ENCODE measurements around the gene SMARCD2.
A peak's percentile ranks its signal among the peaks of the same experiment; 100 is the strongest.
"Not testable (repeated sequence)": the region's sequence is repeated elsewhere in the genome, so short reads cannot be mapped to it uniquely, and the experiment has no call there.

The SMARCD2 gene

GRCh38 chr17:63842540-63843386, at the start of gene SMARCD2:
Gene SMARCD2 (minus strand): TSS chr17:63842685. CDS start chr17:63842674, 11 bp downstream.
- FAIRE-seq (peak; percentile 47), DNase-seq (ENCODE audit: low spot score) (peak; percentile 94)

GRCh38 chr17:63889026-63889848, 46.8 kb upstream of the SMARCD2 start:
- DNase-seq (ENCODE audit: low spot score): not testable (repeated sequence)
- peak; percentile 70 for FAIRE-seq

GRCh38 chr17:63885119-63885518, 42.6 kb upstream of the SMARCD2 start:
- not testable (repeated sequence) for DNase-seq (ENCODE audit: low spot score); FAIRE-seq

GRCh38 chr17:63882626-63883126, 40.2 kb upstream of the SMARCD2 start:
- DNase-seq (ENCODE audit: low spot score); FAIRE-seq: not testable (repeated sequence)

- no peak for FAIRE-seq
Observed at GRCh38 chr17:63881935-63882601, 39.6 kb upstream of the SMARCD2 start, which contains the start of gene GH2. Gene GH2 (minus strand): TSS chr17:63881944. CDS start chr17:63881801, 143 bp downstream.

GRCh38 chr17:63881337-63881736, 38.9 kb upstream of the SMARCD2 start:
- not testable (repeated sequence) for FAIRE-seq; DNase-seq (ENCODE audit: low spot score)

More at GRCh38 chr17:63881935-63882601, 39.6 kb upstream of the SMARCD2 start, which contains the start of gene GH2:
- peak; percentile 27 for DNase-seq (ENCODE audit: low spot score)

GRCh38 chr17:63880706-63881105, 38.2 kb upstream of the SMARCD2 start:
- DNase-seq (ENCODE audit: low spot score) (no peak), FAIRE-seq (no peak)

GRCh38 chr17:63878413-63878812, 35.9 kb upstream of the SMARCD2 start:
- FAIRE-seq; DNase-seq (ENCODE audit: low spot score): not testable (repeated sequence)

- not testable (repeated sequence) for FAIRE-seq
Observed at GRCh38 chr17:63874693-63875092, 32.2 kb upstream of the SMARCD2 start.

GRCh38 chr17:63874061-63874626, 31.7 kb upstream of the SMARCD2 start:
- not testable (repeated sequence) for FAIRE-seq; DNase-seq (ENCODE audit: low spot score)

More at GRCh38 chr17:63874693-63875092, 32.2 kb upstream of the SMARCD2 start:
- not testable (repeated sequence) for DNase-seq (ENCODE audit: low spot score)

- not testable (repeated sequence) for DNase-seq (ENCODE audit: low spot score); FAIRE-seq
Observed at GRCh38 chr17:63873577-63873976, 31.1 kb upstream of the SMARCD2 start, which contains the start of gene CSH2. Gene CSH2 (minus strand): TSS chr17:63873677. CDS start chr17:63873614, 63 bp downstream.

GRCh38 chr17:63871646-63872365, 29.3 kb upstream of the SMARCD2 start:
- FAIRE-seq (peak; percentile 73), DNase-seq (ENCODE audit: low spot score) (peak; percentile 57)

- not testable (repeated sequence) for FAIRE-seq; DNase-seq (ENCODE audit: low spot score)
Observed at GRCh38 chr17:63870292-63870665, 27.8 kb upstream of the SMARCD2 start.

- not testable (repeated sequence) for FAIRE-seq
- peak; percentile 12 for DNase-seq (ENCODE audit: low spot score)
Observed at GRCh38 chr17:63869491-63870291, 27.2 kb upstream of the SMARCD2 start.

- not testable (repeated sequence) for FAIRE-seq; DNase-seq (ENCODE audit: low spot score)
Observed at GRCh38 chr17:63866625-63867024, 24.1 kb upstream of the SMARCD2 start.

- FAIRE-seq (no peak), DNase-seq (ENCODE audit: low spot score) (no peak)
Observed at GRCh38 chr17:63859257-63859656, 16.8 kb upstream of the SMARCD2 start.

- DNase-seq (ENCODE audit: low spot score): not testable (repeated sequence)
Observed at GRCh38 chr17:63856425-63856824, 13.9 kb upstream of the SMARCD2 start.

GRCh38 chr17:63855185-63855584, 12.7 kb upstream of the SMARCD2 start:
- no peak for FAIRE-seq
- no peak for DNase-seq (ENCODE audit: low spot score)

More at GRCh38 chr17:63856425-63856824, 13.9 kb upstream of the SMARCD2 start:
- FAIRE-seq: not testable (repeated sequence)

GRCh38 chr17:63854709-63855108, 12.2 kb upstream of the SMARCD2 start:
- no peak for DNase-seq (ENCODE audit: low spot score)
- no peak for FAIRE-seq
